Vagina (tissue), 2 donors: ENCODE measurements around the gene HCN3. TPM values are rescaled to one million over a fixed set of nuclear protein-coding genes. Genes with fewer than 3 reads are reported as not detected.
"Not testable (repeated sequence)": the region's sequence is repeated elsewhere in the genome, so short reads cannot be mapped to it uniquely, and the experiment has no call there.

Experiments used
- DNase-seq, 2 donors: peaks; one replicate each; pipeline ENCODE4 v3.0.0-alpha.2; 2017; ENCODE audit errors: extremely low spot score in 2 of 2
- H3K27ac ChIP-seq: fragments of 200-600 bp; sonication (generic); one replicate; pipeline ENCODE4 v1.5.1; 2019
- H3K27me3 ChIP-seq: fragments of 200-600 bp; sonication (generic); one replicate; pipeline ENCODE4 v1.5.1; 2019
- H3K36me3 ChIP-seq, 2 donors: fragments of 200-600 bp; sonication (generic); one replicate each; pipeline ENCODE4 v1.5.1; 2017 to 2019
- H3K4me1 ChIP-seq: fragments of 200-600 bp; sonication (generic); one replicate; pipeline ENCODE4 v1.5.1; 2019
- H3K4me3 ChIP-seq, 2 donors: fragments of 200-600 bp; sonication (generic); 1 replicate in 1 of 2; 2 replicates in 1 of 2; pipeline ENCODE4 v1.5.1; 2016 to 2019
- H3K9me3 ChIP-seq: fragments of 200-600 bp; sonication (generic); one replicate; pipeline ENCODE4 v1.5.1; 2019
- CTCF ChIP-seq, 3 experiments: fragments of 450-650 bp in 2 of 3; fragments of 200-600 bp in 1 of 3; sonication (generic) in 1 of 3; IDR thresholded peaks; one replicate each; pipeline ENCODE4 v1.5.1; 2017 to 2019; ENCODE audit warnings: antibody characterized with exemption in 3 of 3, mild to moderate bottlenecking in 2 of 3, moderate library complexity in 2 of 3
- POLR2A ChIP-seq, 2 donors: fragments of 450-650 bp; IDR thresholded peaks; one replicate each; pipeline ENCODE4 v1.6.1; 2017; ENCODE audit warnings: antibody characterized with exemption in 2 of 2, mild to moderate bottlenecking in 2 of 2, moderate library complexity in 2 of 2
- POLR2AphosphoS5 ChIP-seq, 2 donors: sonication (generic); formaldehyde crosslinking; IDR thresholded peaks; one replicate each; pipeline ENCODE4 v1.9.0; 2017; ENCODE audit warnings: antibody characterized with exemption in 2 of 2, mild to moderate bottlenecking in 2 of 2, low read depth in 1 of 2; ENCODE audit not compliant: insufficient read depth in 1 of 2
- intact Hi-C: fragments of 100-400 bp; cut with DNase I; formaldehyde crosslinking; loops from one replicate; pipeline ENCODE4 v1.15.1; 2023
- total RNA-seq: library from RNA; depleted of rRNA; stranded (reverse); fragments of >200 nt; gene quantifications from one replicate; pipeline ENCODE4 v1.2.3, GENCODE V29; 2016

HCN3 gene
- total RNA-seq, 1 donor from 2014 or later, result 4.2 TPM

- H3K9me3 ChIP-seq, result no peaks in the 10 kb centered on the region
- intact Hi-C loops, result no loop called here
- H3K4me3 ChIP-seq, result no peak overlapping the region
- TF ChIP-seq POLR2AphosphoS5 (IDR thresholded peaks at IDR 0.05; ENCODE audit: insufficient read depth in 1 of 2, low read depth in 1 of 2) (no peak), CTCF (IDR thresholded peaks at IDR 0.05) (no peak), POLR2A (IDR thresholded peaks at IDR 0.05) (no peak)
- H3K36me3 ChIP-seq, result peaks cover 0 to 30% of the 10 kb centered on the region in 2 donors
- H3K27me3 ChIP-seq, result no peaks in the 10 kb centered on the region
- DNase-seq, result no peak
- H3K27ac ChIP-seq, result peak overlapping the region; percentile 99
- peaks cover 43% of the 10 kb centered on the region for H3K4me1 ChIP-seq
Measured at GRCh38 chr1:155326020-155326526, 48.8 kb downstream of the HCN3 start.

- Histone ChIP-seq H3K4me1 (peaks cover 37% of the 10 kb centered on the region), H3K36me3 (peaks cover 0 to 35% of the 10 kb centered on the region in 2 donors), H3K27me3 (no peaks in the 10 kb centered on the region), H3K9me3 (no peaks in the 10 kb centered on the region), H3K4me3 (no peak overlapping the region), H3K27ac (peak overlapping the region; percentile 99)
- no peak for DNase-seq
- intact Hi-C loops, result no loop called here
- TF ChIP-seq POLR2A (IDR thresholded peaks at IDR 0.05) (no peak), CTCF (IDR thresholded peaks at IDR 0.05) (no peak)
Measured at GRCh38 chr1:155326631-155327037, 49.4 kb downstream of the HCN3 start.

GRCh38 chr1:155327981-155328380 lies 50.7 kb downstream of the HCN3 start:
- TF ChIP-seq CTCF (IDR thresholded peaks at IDR 0.05), result no peak
- no peak for TF ChIP-seq POLR2A (IDR thresholded peaks at IDR 0.05)
- no peak for TF ChIP-seq POLR2AphosphoS5 (IDR thresholded peaks at IDR 0.05; ENCODE audit: insufficient read depth in 1 of 2, low read depth in 1 of 2)
- no peak overlapping the region for H3K27ac ChIP-seq
- intact Hi-C loops, result no loop called here
- no peak overlapping the region for H3K4me3 ChIP-seq
- DNase-seq, result no peak
- no peaks in the 10 kb centered on the region for H3K27me3 ChIP-seq
- H3K9me3 ChIP-seq, result no peaks in the 10 kb centered on the region
- H3K4me1 ChIP-seq, result peaks cover 24% of the 10 kb centered on the region
- H3K36me3 ChIP-seq, result peaks cover 0 to 36% of the 10 kb centered on the region in 2 donors

- H3K4me3 ChIP-seq, H3K9me3 ChIP-seq, H3K27ac ChIP-seq, DNase-seq, H3K27me3 ChIP-seq, intact Hi-C loops: not testable (repeated sequence)
- peaks cover 24% of the 10 kb centered on the region for H3K4me1 ChIP-seq
- peaks cover 0 to 36% of the 10 kb centered on the region in 2 donors for H3K36me3 ChIP-seq
Measured at GRCh38 chr1:155328856-155329255, 51.6 kb downstream of the HCN3 start.

GRCh38 chr1:155329980-155330598 lies 52.8 kb downstream of the HCN3 start:
- Histone ChIP-seq H3K4me1 (peaks cover 21% of the 10 kb centered on the region), H3K27me3 (no peaks in the 10 kb centered on the region), H3K36me3 (peaks cover 0 to 36% of the 10 kb centered on the region in 2 donors), H3K9me3 (no peaks in the 10 kb centered on the region), H3K27ac (no peak overlapping the region), H3K4me3 (no peak overlapping the region)
- no peak for TF ChIP-seq POLR2A (IDR thresholded peaks at IDR 0.05)
- TF ChIP-seq POLR2AphosphoS5 (IDR thresholded peaks at IDR 0.05; ENCODE audit: insufficient read depth in 1 of 2, low read depth in 1 of 2), result no peak
- no peak for TF ChIP-seq CTCF (IDR thresholded peaks at IDR 0.05)
- DNase-seq, result no peak
- intact Hi-C loops, result no loop called here
